ENCODE data around the gene ACD.

DNA sequence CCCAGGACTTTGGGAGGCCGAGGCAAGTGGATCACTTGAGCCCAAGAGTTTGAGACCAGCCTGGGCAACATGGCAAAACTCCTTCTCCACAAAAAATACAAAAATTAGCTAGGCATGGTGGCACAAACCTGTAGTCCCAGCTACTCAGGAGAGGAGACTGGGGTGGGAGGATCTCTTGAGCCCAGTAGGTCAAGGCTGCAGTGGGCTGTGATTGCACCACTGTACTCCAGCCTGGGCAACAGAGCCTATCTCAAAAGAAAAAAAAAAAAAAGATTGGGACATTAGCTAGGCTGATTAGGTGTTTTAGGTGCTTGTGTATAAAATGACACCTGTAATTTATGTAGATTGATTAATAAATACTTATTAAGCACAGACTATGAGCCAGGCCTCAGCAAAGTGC, 49.0 kb upstream of the ACD start:
- no peak for TF ChIP-seq MYNN (tag by site-specific recombination; IDR thresholded peaks at IDR 0.05; ENCODE audit: borderline replicate concordance)
- TF ChIP-seq, protein P1, sequence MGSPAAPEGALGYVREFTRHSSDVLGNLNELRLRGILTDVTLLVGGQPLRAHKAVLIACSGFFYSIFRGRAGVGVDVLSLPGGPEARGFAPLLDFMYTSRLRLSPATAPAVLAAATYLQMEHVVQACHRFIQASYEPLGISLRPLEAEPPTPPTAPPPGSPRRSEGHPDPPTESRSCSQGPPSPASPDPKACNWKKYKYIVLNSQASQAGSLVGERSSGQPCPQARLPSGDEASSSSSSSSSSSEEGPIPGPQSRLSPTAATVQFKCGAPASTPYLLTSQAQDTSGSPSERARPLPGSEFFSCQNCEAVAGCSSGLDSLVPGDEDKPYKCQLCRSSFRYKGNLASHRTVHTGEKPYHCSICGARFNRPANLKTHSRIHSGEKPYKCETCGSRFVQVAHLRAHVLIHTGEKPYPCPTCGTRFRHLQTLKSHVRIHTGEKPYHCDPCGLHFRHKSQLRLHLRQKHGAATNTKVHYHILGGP (tag by site-specific recombination; IDR thresholded peaks at IDR 0.05): no peak
- no peak for TF ChIP-seq HOXA7 (CRISPR knock-in tag; IDR thresholded peaks at IDR 0.05; ENCODE audit: borderline replicate concordance)
- TF ChIP-seq, protein P2, sequence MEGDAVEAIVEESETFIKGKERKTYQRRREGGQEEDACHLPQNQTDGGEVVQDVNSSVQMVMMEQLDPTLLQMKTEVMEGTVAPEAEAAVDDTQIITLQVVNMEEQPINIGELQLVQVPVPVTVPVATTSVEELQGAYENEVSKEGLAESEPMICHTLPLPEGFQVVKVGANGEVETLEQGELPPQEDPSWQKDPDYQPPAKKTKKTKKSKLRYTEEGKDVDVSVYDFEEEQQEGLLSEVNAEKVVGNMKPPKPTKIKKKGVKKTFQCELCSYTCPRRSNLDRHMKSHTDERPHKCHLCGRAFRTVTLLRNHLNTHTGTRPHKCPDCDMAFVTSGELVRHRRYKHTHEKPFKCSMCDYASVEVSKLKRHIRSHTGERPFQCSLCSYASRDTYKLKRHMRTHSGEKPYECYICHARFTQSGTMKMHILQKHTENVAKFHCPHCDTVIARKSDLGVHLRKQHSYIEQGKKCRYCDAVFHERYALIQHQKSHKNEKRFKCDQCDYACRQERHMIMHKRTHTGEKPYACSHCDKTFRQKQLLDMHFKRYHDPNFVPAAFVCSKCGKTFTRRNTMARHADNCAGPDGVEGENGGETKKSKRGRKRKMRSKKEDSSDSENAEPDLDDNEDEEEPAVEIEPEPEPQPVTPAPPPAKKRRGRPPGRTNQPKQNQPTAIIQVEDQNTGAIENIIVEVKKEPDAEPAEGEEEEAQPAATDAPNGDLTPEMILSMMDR (tag by site-specific recombination; IDR thresholded peaks at IDR 0.05): no peak
- no peak for TF ChIP-seq GFI1B (tag by site-specific recombination; IDR thresholded peaks at IDR 0.05)
- no peak for TF ChIP-seq ZNF555 (tag by site-specific recombination; conservative IDR thresholded peaks at IDR 0.05)
- no peak for TF ChIP-seq ZNF404 (tag by site-specific recombination; IDR thresholded peaks at IDR 0.05)
- TF ChIP-seq ZBTB1 (tag by site-specific recombination; IDR thresholded peaks at IDR 0.05): no peak
- TF ChIP-seq ZNF146 (tag by site-specific recombination; IDR thresholded peaks at IDR 0.05): no peak
- TF ChIP-seq, protein P3, sequence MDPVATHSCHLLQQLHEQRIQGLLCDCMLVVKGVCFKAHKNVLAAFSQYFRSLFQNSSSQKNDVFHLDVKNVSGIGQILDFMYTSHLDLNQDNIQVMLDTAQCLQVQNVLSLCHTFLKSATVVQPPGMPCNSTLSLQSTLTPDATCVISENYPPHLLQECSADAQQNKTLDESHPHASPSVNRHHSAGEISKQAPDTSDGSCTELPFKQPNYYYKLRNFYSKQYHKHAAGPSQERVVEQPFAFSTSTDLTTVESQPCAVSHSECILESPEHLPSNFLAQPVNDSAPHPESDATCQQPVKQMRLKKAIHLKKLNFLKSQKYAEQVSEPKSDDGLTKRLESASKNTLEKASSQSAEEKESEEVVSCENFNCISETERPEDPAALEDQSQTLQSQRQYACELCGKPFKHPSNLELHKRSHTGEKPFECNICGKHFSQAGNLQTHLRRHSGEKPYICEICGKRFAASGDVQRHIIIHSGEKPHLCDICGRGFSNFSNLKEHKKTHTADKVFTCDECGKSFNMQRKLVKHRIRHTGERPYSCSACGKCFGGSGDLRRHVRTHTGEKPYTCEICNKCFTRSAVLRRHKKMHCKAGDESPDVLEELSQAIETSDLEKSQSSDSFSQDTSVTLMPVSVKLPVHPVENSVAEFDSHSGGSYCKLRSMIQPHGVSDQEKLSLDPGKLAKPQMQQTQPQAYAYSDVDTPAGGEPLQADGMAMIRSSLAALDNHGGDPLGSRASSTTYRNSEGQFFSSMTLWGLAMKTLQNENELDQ (tag by site-specific recombination; IDR thresholded peaks at IDR 0.05; ENCODE audit: low read depth): no peak
- TF ChIP-seq PRDM1 (tag by site-specific recombination; IDR thresholded peaks at IDR 0.05): no peak
- no peak for TF ChIP-seq SCRT2 (tag by site-specific recombination; IDR thresholded peaks at IDR 0.05)
- TF ChIP-seq YY1 (tag by site-specific recombination; IDR thresholded peaks at IDR 0.05): no peak
- no peak for TF ChIP-seq ZNF302 (tag by site-specific recombination; IDR thresholded peaks at IDR 0.05; ENCODE audit: low read depth)

Measured in HEK293 (cell line).